ENCODE measurements around the gene SLC2A13. TPM values are rescaled to one million over a fixed set of nuclear protein-coding genes. Genes with fewer than 3 reads are reported as not detected.

The SLC2A13 gene
- total RNA-seq, result 16.2 and 27.6 TPM in 2 replicates

DNA sequence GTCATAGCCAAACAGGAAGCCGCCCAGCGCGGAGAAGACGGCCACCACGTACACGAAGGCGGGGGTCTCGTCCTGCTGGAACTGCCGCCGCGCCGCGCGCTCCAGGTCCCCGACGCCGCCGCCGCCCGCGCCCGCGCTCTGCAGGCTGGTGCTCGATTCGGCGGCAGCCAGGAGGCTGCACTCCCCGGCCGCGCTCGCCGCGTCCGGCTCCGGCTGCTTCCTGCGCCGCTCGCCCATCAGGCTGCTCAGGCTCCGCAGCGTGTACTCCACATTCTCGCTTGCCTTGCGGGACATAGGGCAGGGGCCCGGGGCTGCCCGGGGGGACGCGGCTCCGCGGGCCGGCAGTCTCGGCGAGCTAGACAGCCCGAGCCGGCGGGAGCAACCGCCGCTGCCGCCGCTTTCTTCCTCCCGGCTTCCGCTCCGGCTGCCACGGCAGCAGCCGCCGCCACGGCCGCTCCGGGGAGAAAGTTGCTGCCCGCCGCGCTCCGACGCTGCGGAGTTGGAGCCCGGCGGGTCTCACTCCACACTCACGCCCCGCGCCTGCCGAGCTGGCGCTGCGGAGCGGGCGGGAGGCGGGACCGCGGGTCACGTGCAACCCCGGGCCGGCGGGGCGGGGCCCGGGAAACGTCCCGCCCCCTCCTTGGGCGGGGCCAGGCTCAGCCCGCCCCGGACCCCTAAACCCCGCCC lies at the start of gene SLC2A13:
Gene SLC2A13 (minus strand): TSS at position 567 of the 687 bp plus-strand sequence. CDS start 273 bp downstream, at position 294.

Other genes starting within 250 kb of the SLC2A13 start
- 1.7 and 2.4 TPM in 2 replicates for gene LRRK2, start 118.9 kb upstream of the SLC2A13 start, total RNA-seq